Suppressor macrophage (primary cell): Measurements from ENCODE around the gene TVP23A.

Experiments
- DNase-seq, 4 experiments: peaks; one replicate each; pipeline ENCODE4 v3.0.0-alpha.2; 2020 to 2022
- total RNA-seq, 17 experiments: gene quantifications; one replicate each; lab custom pipeline; 2026; ENCODE audit warnings: mixed read lengths in 6 of 17, inconsistent platforms in 3 of 17; lab: John Stamatoyannopoulos, UW

TVP23A gene
- 0 to 3.4 (median 0.04) reads per million in 17 experiments for total RNA-seq

- DNase-seq, result no peak
Observed at GRCh38 chr16:10817963-10818941, at the start of gene TVP23A. Gene TVP23A, minus strand, starts transcription at chr16:10818794. Its CDS starts 301 bp downstream, at chr16:10818493.

GRCh38 chr16:10868104-10868595, 49.6 kb upstream of the TVP23A start:
- no peak for DNase-seq

GRCh38 chr16:10867199-10867598, 48.6 kb upstream of the TVP23A start:
- no peak for DNase-seq

- DNase-seq, result peak in 2 of 4 experiments; percentile 26 to 41
Observed at GRCh38 chr16:10865991-10866966, 47.7 kb upstream of the TVP23A start.

GRCh38 chr16:10862438-10862837, 43.8 kb upstream of the TVP23A start:
- peak; percentile 90 to 97 (median 94) for DNase-seq

GRCh38 chr16:10859658-10860057, 41.1 kb upstream of the TVP23A start:
- peak; percentile 48 to 59 (median 56) for DNase-seq

GRCh38 chr16:10859020-10859419, 40.4 kb upstream of the TVP23A start:
- no peak for DNase-seq

GRCh38 chr16:10858203-10858602, 39.6 kb upstream of the TVP23A start:
- DNase-seq, result no peak

- DNase-seq, result no peak
Observed at GRCh38 chr16:10856042-10856441, 37.4 kb upstream of the TVP23A start.

- DNase-seq, result peak in 1 of 4 experiments; percentile 37
Observed at GRCh38 chr16:10852948-10853347, 34.4 kb upstream of the TVP23A start.

- DNase-seq, result peak in 2 of 4 experiments; percentile 20 to 43
Observed at GRCh38 chr16:10852286-10852685, 33.7 kb upstream of the TVP23A start.

- no peak for DNase-seq
Observed at GRCh38 chr16:10851512-10851911, 32.9 kb upstream of the TVP23A start.

- DNase-seq, result no peak
Observed at GRCh38 chr16:10850478-10850850, 31.9 kb upstream of the TVP23A start.

- DNase-seq, result no peak
Observed at GRCh38 chr16:10849736-10850477, 31.3 kb upstream of the TVP23A start.

- peak; percentile 80 to 93 (median 88) for DNase-seq
Observed at GRCh38 chr16:10847176-10847575, 28.6 kb upstream of the TVP23A start.

- DNase-seq, result peak; percentile 59 to 92 (median 82)
Observed at GRCh38 chr16:10846213-10846998, 27.8 kb upstream of the TVP23A start.

GRCh38 chr16:10840703-10841102, 22.1 kb upstream of the TVP23A start:
- no peak for DNase-seq

GRCh38 chr16:10839279-10839666, 20.7 kb upstream of the TVP23A start:
- DNase-seq, result no peak

GRCh38 chr16:10838621-10839278, 20.2 kb upstream of the TVP23A start:
- DNase-seq, result no peak

GRCh38 chr16:10836174-10836853, 17.7 kb upstream of the TVP23A start:
- DNase-seq, result no peak
